Measurements from ENCODE around the gene TRMO. TPM values are rescaled to one million over a fixed set of nuclear protein-coding genes. Genes with fewer than 3 reads are reported as not detected.

Gene TRMO
- total and polyA plus RNA-seq, 2 of the 8 experiments (the other 6 are each of a cell fraction or from before 2014, with no cell fraction given): 4.6 to 5.6 TPM

DNA sequence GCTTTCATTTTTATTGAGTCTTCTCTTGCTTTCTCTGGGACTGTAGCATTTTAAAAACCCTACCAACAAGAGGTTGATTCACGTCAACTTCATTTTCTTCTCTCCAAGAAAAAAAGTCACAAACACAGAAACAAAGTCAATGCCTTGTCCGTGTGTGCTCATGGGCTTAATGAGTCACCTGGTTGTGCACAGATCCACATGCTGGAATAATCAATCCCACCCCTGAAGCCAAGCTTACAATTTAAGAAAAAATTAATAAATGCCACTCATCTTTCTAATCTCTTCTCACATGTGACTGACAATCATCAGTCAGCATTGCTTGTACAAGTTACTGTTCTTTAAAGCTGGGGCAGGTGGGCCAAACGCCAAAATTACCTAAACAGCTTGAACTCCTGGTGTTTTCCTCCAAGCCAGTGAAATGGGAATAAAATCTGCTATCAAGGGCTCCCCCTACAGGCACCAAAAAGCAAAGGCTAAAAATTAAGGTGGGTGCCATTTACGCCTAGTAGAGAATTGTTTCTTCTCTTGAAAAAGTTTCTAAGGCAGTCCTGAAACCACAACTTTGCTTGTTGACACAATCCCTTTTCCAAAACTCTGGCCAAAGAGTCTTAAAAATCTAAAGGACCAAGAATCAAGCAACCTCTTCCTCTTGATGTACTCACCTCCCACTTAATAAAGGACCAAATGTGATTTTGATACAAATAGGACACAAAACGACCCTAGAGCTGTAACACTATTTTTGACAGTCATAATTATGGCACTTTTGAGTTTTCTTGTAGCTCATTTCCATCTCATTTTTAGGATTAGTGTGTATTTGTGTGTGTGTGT, 21.3 kb downstream of the TRMO start:
- Histone ChIP-seq H3K18ac (ENCODE audit: extremely low read depth, low read length) (no peak overlapping the region), H2BK120ac (replicated peaks; ENCODE audit: low read depth, low read length) (no peak overlapping the region), H3K4me2 (ENCODE audit: insufficient read depth in 1 of 2, low read depth in 2 of 2, low read length in 2 of 2) (no peak overlapping the region), H4K20me1 (replicated peaks in 1 of 2; ENCODE audit: control insufficient read depth in 1 of 2, insufficient read depth in 2 of 2, low read length in 2 of 2) (peaks cover 0 to 3% of the 10 kb centered on the region in 2 experiments), H3K27me3 (replicated peaks in 1 of 4; ENCODE audit: control insufficient read depth in 3 of 4, extremely low read depth in 1 of 4, insufficient read depth in 3 of 4, low read length in 3 of 4) (no peaks in the 10 kb centered on the region), H3K9ac (replicated peaks in 1 of 4; ENCODE audit: extremely low read depth in 1 of 4, low read depth in 3 of 4, low read length in 3 of 4) (no peak overlapping the region), H2AFZ (ENCODE audit: low read length) (no peak overlapping the region), H3K4ac (replicated peaks; ENCODE audit: insufficient read length, low read depth, low read length) (no peak overlapping the region), H4K8ac (ENCODE audit: extremely low read depth, insufficient read depth, low read length) (no peak overlapping the region), H2AK5ac (ENCODE audit: low read depth, low read length) (no peak overlapping the region), H4K5ac (ENCODE audit: insufficient read length, low read depth, low read length) (no peak overlapping the region), H2BK15ac (ENCODE audit: low read length) (no peak overlapping the region; the same call in 1 of the 2 replicates), H2BK12ac (ENCODE audit: low read depth, low read length) (no peak overlapping the region; the same call in 1 of the 2 replicates), H3K4me3 (ENCODE audit: extremely low read depth in 1 of 4, insufficient read depth in 2 of 4, low read depth in 3 of 4, low read length in 4 of 4) (no peak overlapping the region), H3K23ac (ENCODE audit: insufficient read length) (no peak overlapping the region), H3K79me1 (ENCODE audit: low read depth, low read length) (no peaks in the 10 kb centered on the region), H2BK5ac (ENCODE audit: low read depth, low read length) (no peak overlapping the region), H3K36me3 (ENCODE audit: control insufficient read depth in 2 of 4, insufficient read depth in 4 of 4, low read length in 3 of 4) (no peaks in the 10 kb centered on the region), H3K4me1 (replicated peaks in 1 of 4; ENCODE audit: control insufficient read depth in 3 of 4, insufficient read depth in 4 of 4, low read length in 3 of 4) (no peaks in the 10 kb centered on the region), H3K79me2 (ENCODE audit: control insufficient read depth in 1 of 2, insufficient read depth in 2 of 2, low read length in 2 of 2) (no peaks in the 10 kb centered on the region), H2BK20ac (ENCODE audit: low read length) (no peak overlapping the region), H3K27ac (ENCODE audit: low read depth, low read length) (no peak overlapping the region), H4K91ac (replicated peaks; ENCODE audit: insufficient read length, low read length) (no peak overlapping the region), H3K23me2 (ENCODE audit: low read depth, low read length) (no peaks in the 10 kb centered on the region), H3K9me3 (ENCODE audit: insufficient read depth in 2 of 2, low read depth in 1 of 2, low read length in 1 of 2) (no peaks in the 10 kb centered on the region), H3K56ac (replicated peaks; ENCODE audit: insufficient read length, low read depth, low read length) (no peak overlapping the region), H3K14ac (ENCODE audit: insufficient read length) (no peak overlapping the region)
- POLR2A ChIA-PET (ENCODE audit: partially characterized antibody): interaction anchor here (1.1 to 1.9 kb wide), 3 partner anchors 9 to 226 kb away, joined by 3 to 5 read pairs (median 4); partner anchors contain the start of gene TRMO
- WGBS, 2 experiments (ENCODE audit: extremely low coverage in 1 of 2, insufficient coverage in 1 of 2, insufficient read length in 1 of 2, insufficient replicate concordance in 2 of 2, low coverage in 1 of 2, low lambda C conversion rate in 2 of 2, missing lambda C conversion rate in 1 of 2): 69% methylated on average over 5 of the region's 5 CpGs; no CpG with 5 or more reads in 1 of the 2 experiments
- CTCF ChIA-PET (ENCODE audit: partially characterized antibody): interaction anchor here (0.6 to 6.6 kb wide), 38 partner anchors 10 to 267 kb away, joined by 3 to 110 read pairs (median 4); partner anchors contain the start of genes NCBP1 and TSTD2
- FAIRE-seq (no peak), DNase-seq (ENCODE audit: low read depth in 1 of 2, low spot score in 2 of 2) (no peak)
- TF ChIP-seq YY1 (IDR thresholded peaks at IDR 0.05; ENCODE audit: low read depth, low read length) (peak; percentile 56; the same call in 1 of the 2 replicates), E2F6 (IDR thresholded peaks at IDR 0.05) (no peak), POLR2AphosphoS5 (IDR thresholded peaks at IDR 0.05; ENCODE audit: low read depth, low read length) (no peak), CBX5 (IDR thresholded peaks at IDR 0.05; ENCODE audit: low read depth, low read length) (no peak), RAD21 (IDR thresholded peaks at IDR 0.05 in 1 of 2, conservative IDR thresholded peaks at IDR 0.05 in 1 of 2; ENCODE audit: low read depth in 2 of 2, low read length in 2 of 2) (peak; percentile 67 to 75), BRCA1 (IDR thresholded peaks at IDR 0.05; ENCODE audit: low read depth, low read length) (no peak), MAFK (IDR thresholded peaks at IDR 0.05; ENCODE audit: low read depth, low read length) (no peak), ASH2L (IDR thresholded peaks at IDR 0.05; ENCODE audit: low read length) (no peak), TEAD4 (IDR thresholded peaks at IDR 0.05; ENCODE audit: low read depth, low read length) (no peak), SP1 (IDR thresholded peaks at IDR 0.05; ENCODE audit: low read depth, low read length) (no peak)

Data from H1 (cell line).